NCI-H1417 treated with DMSO at 0.1 percent for 48 hours (cell line): ENCODE results near the gene DCTPP1.
A peak's percentile ranks its signal among the peaks of the same experiment; 100 is the strongest.
"Not testable (repeated sequence)": the region's sequence is repeated elsewhere in the genome, so short reads cannot be mapped to it uniquely, and the experiment has no call there.

Source experiments
- DNase-seq: peaks from one replicate; lab custom pipeline; 2025; lab: John Stamatoyannopoulos, UW

DCTPP1 gene

GRCh38 chr16:30429678-30430427, at the start of gene DCTPP1:
TSS of gene DCTPP1 (minus strand) at chr16:30430030. CDS start at chr16:30429980, 50 bp downstream.
- peak; percentile 95 for DNase-seq

GRCh38 chr16:30478766-30479478, 49.1 kb upstream of the DCTPP1 start:
- DNase-seq = no peak

GRCh38 chr16:30477773-30478172, 47.9 kb upstream of the DCTPP1 start:
- not testable (repeated sequence) for DNase-seq

- no peak for DNase-seq
Measured at GRCh38 chr16:30476991-30477390, 47.2 kb upstream of the DCTPP1 start.

GRCh38 chr16:30474684-30475083, 44.9 kb upstream of the DCTPP1 start:
- DNase-seq = no peak

- DNase-seq = no peak
Measured at GRCh38 chr16:30474074-30474452, 44.2 kb upstream of the DCTPP1 start.

GRCh38 chr16:30473231-30474073, 43.6 kb upstream of the DCTPP1 start:
- no peak for DNase-seq

GRCh38 chr16:30472328-30472942, 42.6 kb upstream of the DCTPP1 start, which contains the start of gene ITGAL:
TSS of gene ITGAL (plus strand) at chr16:30472742. CDS start at chr16:30472838, 96 bp downstream.
- no peak for DNase-seq

- no peak for DNase-seq
Measured at GRCh38 chr16:30470632-30470995, 40.8 kb upstream of the DCTPP1 start.

GRCh38 chr16:30470170-30470512, 40.3 kb upstream of the DCTPP1 start:
- no peak for DNase-seq

GRCh38 chr16:30464078-30464477, 34.2 kb upstream of the DCTPP1 start:
- DNase-seq = no peak

- DNase-seq = not testable (repeated sequence)
Measured at GRCh38 chr16:30461426-30461825, 31.6 kb upstream of the DCTPP1 start.

GRCh38 chr16:30459456-30459855, 29.6 kb upstream of the DCTPP1 start:
- no peak for DNase-seq

GRCh38 chr16:30458561-30459394, 28.9 kb upstream of the DCTPP1 start:
- DNase-seq = no peak

GRCh38 chr16:30457743-30458560, 28.1 kb upstream of the DCTPP1 start:
- DNase-seq = no peak

- no peak for DNase-seq
Measured at GRCh38 chr16:30457256-30457655, 27.4 kb upstream of the DCTPP1 start.

GRCh38 chr16:30456302-30456701, 26.5 kb upstream of the DCTPP1 start:
- no peak for DNase-seq

GRCh38 chr16:30452709-30453580, 23.1 kb upstream of the DCTPP1 start:
- DNase-seq = not testable (repeated sequence)

- DNase-seq = no peak
Measured at GRCh38 chr16:30449116-30449435, 19.2 kb upstream of the DCTPP1 start.
